ENCODE results near the gene METTL26.

DNA sequence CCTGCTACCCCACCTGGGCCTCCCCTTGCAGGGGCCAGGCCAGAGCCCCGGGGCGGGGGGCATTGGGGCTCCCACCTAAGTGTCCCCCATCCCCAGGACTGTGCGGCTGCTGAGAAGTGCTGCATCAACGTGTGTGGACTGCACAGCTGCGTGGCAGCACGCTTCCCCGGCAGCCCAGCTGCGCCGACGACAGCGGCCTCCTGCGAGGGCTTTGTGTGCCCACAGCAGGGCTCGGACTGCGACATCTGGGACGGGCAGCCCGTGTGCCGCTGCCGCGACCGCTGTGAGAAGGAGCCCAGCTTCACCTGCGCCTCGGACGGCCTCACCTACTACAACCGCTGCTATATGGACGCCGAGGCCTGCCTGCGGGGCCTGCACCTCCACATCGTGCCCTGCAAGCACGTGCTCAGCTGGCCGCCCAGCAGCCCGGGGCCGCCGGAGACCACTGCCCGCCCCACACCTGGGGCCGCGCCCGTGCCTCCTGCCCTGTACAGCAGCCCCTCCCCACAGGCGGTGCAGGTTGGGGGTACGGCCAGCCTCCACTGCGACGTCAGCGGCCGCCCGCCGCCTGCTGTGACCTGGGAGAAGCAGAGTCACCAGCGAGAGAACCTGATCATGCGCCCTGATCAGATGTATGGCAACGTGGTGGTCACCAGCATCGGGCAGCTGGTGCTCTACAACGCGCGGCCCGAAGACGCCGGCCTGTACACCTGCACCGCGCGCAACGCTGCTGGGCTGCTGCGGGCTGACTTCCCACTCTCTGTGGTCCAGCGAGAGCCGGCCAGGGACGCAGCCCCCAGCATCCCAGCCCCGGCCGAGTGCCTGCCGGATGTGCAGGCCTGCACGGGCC is 3.4 kb downstream of the METTL26 start:
- TF ChIP-seq, protein P1, sequence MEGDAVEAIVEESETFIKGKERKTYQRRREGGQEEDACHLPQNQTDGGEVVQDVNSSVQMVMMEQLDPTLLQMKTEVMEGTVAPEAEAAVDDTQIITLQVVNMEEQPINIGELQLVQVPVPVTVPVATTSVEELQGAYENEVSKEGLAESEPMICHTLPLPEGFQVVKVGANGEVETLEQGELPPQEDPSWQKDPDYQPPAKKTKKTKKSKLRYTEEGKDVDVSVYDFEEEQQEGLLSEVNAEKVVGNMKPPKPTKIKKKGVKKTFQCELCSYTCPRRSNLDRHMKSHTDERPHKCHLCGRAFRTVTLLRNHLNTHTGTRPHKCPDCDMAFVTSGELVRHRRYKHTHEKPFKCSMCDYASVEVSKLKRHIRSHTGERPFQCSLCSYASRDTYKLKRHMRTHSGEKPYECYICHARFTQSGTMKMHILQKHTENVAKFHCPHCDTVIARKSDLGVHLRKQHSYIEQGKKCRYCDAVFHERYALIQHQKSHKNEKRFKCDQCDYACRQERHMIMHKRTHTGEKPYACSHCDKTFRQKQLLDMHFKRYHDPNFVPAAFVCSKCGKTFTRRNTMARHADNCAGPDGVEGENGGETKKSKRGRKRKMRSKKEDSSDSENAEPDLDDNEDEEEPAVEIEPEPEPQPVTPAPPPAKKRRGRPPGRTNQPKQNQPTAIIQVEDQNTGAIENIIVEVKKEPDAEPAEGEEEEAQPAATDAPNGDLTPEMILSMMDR (IDR thresholded peaks at IDR 0.05), result no peak
- TF ChIP-seq POLR2A (IDR thresholded peaks at IDR 0.05), result no peak

Data from breast epithelium (tissue), 3 donors.